Brain pericyte (primary cell): ENCODE measurements around the gene ZNF175.
"Not testable (repeated sequence)": the region's sequence is repeated elsewhere in the genome, so short reads cannot be mapped to it uniquely, and the experiment has no call there.

Experiments
- DNase-seq: peaks from one replicate; pipeline ENCODE4 v3.0.0-alpha.2; 2012; ENCODE audit warnings: low read depth, low spot score

The ZNF175 gene

GRCh38 chr19:51627491-51628138, 56.5 kb downstream of the ZNF175 start:
- DNase-seq = no peak

- DNase-seq = no peak
Measured at GRCh38 chr19:51628153-51628939, 57.3 kb downstream of the ZNF175 start.

- not testable (repeated sequence) for DNase-seq
Measured at GRCh38 chr19:51630315-51630714, 59.2 kb downstream of the ZNF175 start, which contains the start of gene SIGLEC5. Gene SIGLEC5 (minus strand): TSS chr19:51630401. CDS start chr19:51630335, 66 bp downstream.

DNA sequence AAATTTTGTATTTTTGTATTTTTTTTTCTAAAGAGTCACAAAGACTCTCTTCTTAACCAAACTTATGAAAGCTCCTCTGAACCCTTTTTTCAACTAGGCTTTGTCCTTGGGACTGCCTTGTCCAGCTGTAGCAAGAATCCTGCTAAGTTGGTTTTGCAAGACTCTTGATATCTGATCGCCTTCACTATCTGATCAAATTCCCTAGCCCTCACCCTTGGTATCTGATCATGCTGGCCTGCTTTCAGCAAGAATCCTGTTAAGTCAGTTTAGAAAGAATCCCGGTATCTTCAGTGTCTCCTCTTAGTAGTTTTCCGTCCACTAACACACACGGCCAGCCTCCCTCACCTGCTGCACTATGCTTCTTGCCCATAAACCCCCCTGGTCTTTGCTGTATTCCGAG, 61.0 kb downstream of the ZNF175 start:
- DNase-seq = no peak

DNA sequence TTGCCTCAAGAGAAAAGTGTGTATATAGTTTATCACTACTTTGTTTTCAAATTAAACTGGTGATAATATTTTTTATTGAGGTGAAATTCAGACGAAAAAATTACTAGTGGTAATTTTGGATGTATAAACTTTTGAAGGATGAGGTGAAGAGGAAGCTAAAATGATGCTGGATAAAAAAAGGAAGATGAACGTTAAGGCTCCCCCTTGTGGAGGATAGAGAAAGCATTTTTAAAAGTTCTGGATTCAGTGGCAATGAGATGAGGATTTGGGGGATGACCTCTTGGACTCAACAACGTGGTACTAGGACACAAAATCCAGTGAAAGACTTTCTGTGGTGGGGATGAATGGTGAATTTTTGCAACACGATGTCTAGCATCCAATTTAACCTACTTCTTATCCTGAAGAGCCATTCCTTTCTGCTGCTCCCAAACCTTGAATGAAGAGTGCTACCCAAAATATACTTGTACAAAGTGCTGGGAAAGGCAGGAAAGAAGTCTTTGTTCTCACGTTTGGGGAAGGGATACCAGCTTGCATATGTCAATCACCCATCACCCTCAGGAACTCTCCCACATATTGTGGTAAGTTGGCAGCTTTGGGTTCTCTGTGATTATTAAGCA, 66.4 kb downstream of the ZNF175 start:
- DNase-seq = no peak

DNA sequence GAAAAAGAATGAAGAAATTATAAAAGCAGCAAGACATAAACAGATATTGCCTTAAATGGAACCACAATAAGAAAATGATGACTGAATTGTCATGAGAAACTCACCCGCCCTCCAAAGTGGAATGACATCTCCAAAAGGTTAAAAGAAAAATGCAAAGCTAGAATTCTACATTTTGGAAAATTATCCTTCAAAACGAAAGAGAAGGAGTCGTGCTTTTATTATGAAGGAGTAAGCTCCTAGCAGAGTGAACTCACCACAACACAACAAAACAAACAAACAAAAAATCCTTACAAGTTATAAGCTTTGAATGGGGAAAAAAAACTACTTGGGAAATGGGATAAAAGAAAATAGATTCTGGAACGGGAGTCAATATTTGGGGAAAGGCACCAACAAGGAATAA, 68.8 kb downstream of the ZNF175 start:
- DNase-seq = no peak

GRCh38 chr19:51640386-51640785, 69.3 kb downstream of the ZNF175 start:
- no peak for DNase-seq

DNA sequence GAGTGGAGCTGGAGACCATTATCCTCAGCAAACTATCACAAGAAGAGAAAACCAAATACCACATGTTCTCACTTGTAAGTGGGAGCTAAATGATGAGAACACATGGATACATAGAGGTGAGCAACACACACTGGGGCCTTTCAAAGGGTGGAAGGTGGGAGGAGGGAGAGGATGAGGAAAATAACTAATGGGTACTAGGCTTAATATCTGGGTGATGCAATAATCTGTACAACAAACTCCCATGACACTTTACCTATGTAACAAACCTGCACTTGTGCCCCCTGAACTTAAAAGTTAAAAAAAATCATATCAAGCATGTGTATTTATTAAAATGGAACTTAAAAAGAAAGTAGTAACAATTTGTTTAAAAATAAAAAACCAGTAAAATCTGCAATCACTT, 70.6 kb downstream of the ZNF175 start:
- no peak for DNase-seq
